KBM-7 (cell line): ENCODE data around the gene NFIB.

Experiments
- DNase-seq: peaks from one replicate; pipeline ENCODE4 v3.0.0-alpha.2; 2015
- in situ Hi-C: fragments of 300-500 bp; cut with MboI; formaldehyde crosslinking; loops from 2 replicates; pipeline ENCODE4 v1.14.3; 2020; ENCODE audit warnings: low sequenced_read_pairs, low pct_unique_long_range_greater_than_20kb, mixed read lengths

NFIB gene

DNA sequence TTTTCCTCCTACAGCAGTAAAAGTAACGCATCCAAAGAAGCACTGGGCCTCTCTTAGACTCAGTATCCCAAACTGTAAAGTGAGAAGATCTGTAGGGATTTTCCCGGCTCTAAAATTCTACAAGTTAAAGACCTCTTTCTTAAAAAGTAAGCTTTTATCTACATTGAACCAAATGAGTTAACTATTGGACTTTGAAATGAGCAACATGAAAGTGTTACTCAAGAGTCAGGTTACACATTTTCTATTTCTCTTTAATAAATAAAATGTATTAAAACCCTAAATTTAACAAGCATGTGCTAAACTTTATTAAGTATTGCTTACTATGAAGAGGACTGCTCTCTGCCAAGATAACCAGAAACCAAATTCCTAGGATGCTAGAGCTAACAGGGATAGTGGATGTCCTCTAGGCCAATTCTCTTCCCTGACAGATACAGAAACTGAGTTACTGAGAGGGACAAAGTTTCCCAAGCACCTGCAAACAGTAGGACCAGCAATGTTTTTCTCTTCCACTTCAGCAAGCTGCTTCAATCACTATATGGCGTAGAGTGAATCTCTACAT, 21.7 kb downstream of the NFIB start:
- in situ Hi-C loops: loop anchor here (25.0 kb wide), 1 partner anchor 105 kb away; no protein-coding TSS in a partner anchor
- no peak for DNase-seq

DNA sequence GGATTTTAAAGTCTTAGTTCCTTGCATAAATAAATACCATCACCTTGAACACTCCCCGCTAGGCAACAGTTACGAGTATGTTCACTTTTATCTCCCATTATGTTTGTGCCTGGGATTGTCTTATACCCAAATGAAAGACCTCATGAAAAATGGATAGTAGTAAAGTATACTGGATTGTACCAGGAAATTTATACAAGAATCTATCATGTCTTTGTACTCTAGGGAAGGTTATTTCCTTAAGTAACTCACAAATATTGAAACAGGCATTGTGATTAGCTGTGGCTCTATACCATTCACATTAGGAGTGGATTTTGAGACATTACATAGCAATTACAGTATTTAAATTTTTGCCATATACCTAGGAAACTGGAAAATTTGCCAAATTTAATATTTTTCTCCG, 24.0 kb downstream of the NFIB start:
- in situ Hi-C loops: loop anchor here (25.0 kb wide), 1 partner anchor 103 kb away; no protein-coding TSS in a partner anchor
- no peak for DNase-seq

DNA sequence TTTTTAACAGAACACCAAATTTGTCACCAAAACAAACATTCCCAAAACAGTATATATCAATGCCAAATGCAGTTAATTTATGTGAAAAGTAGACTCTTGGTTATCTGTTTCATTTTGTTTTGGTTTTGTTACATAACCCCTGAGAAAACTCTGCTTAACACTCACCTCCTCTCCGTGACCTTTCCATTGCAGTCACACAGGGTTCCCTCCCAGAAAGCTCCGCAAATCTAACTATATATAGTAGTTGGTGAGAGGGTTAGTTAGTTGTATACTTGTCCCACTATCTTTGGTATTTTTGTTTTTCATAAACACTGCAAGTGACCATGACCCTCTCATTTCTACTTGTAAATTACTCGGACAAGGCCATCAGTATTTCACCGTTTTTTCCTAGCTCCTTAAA, 25.5 kb downstream of the NFIB start:
- DNase-seq: no peak
- in situ Hi-C loops: loop anchor here (25.0 kb wide), 1 partner anchor 101 kb away; no protein-coding TSS in a partner anchor

DNA sequence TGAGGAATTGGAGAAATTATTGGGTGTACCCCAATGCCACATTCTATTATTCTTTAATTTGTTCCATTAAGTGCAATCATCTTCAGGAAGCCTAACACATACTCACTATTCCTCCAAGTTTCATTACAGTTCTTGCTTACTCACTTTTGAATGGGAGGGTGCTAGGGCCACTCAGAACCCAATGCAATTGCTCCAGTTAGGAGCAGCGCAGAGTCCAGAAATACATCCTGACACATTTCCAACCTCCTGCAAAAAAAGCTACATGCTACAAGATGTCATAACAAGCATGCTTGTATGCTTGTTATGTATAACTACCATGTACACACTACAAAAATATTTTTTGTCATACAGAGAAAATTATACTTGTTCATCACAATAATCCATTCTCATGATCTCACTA, 27.8 kb downstream of the NFIB start:
- in situ Hi-C loops: loop anchor here (25.0 kb wide), 1 partner anchor 99 kb away; no protein-coding TSS in a partner anchor
- DNase-seq: no peak

DNA sequence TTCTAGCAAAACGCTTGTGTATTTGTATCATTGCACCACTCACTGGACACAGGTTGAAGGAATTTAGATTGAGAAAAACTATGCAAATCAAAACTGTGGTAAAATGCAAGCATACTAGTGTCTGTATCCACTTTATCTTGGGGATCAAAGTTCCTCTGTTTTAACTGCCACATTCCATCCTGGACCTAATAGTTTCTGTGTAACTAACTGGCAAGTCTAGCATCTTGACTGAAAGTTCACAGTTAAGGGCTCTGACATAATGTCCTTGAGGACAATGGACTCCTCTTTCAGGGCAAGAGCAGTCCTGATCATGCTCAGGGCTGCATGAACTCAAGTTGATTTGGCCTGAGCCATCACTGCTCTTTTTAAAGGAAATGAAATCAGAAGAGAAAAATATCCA, 30.7 kb downstream of the NFIB start:
- in situ Hi-C loops: loop anchor here (25.0 kb wide), 1 partner anchor 96 kb away; no protein-coding TSS in a partner anchor
- no peak for DNase-seq

DNA sequence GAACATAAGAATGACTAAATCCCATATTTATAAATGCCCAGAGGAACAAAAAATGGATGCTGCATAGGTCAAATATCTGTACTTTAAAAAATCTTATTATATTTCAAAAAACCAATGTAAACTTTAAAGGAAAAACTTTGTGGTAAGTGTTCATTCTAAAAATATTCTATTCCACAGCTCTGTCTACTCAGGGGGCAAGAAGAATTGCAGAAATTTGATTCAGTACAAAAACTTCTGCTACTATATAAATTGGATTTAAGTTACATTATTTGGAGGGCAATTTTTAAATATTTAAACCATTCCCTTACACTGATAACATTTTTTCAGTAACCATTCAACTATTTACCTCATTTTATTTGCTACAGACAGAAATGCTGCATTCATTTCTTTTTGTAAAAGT, 32.1 kb downstream of the NFIB start:
- in situ Hi-C loops: loop anchor here (25.0 kb wide), 1 partner anchor 95 kb away; no protein-coding TSS in a partner anchor
- no peak for DNase-seq

DNA sequence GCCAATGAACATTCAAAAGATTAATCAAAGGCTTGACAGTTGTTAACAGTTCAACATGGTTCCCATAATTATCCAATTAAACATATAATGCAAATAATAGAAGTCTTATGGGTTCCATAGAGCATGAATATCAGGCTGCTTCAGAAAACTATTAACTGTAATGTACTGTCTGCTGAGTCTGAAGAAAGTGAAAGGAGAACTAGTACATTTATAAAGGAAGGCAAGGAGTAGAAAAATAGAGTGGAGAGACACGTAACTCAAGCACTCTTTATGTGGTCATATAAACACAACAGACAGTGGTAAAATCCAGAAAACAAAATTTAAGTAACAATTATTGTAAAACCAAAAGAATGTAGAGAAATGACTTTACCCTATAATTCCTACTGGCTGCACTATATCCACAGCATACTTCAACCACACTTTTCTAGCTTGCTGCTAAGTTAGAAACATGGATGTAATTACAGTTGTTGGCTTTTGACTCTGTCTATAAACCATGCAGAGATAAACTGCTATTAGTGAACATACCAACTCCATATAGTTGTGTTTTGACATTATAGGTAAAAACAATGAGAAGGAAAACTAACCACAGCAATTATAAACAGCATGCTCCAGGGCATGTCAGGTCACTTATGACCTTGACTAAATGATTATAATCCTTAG, 32.7 kb downstream of the NFIB start:
- in situ Hi-C loops: loop anchor here (25.0 kb wide), 1 partner anchor 94 kb away; no protein-coding TSS in a partner anchor
- no peak for DNase-seq

DNA sequence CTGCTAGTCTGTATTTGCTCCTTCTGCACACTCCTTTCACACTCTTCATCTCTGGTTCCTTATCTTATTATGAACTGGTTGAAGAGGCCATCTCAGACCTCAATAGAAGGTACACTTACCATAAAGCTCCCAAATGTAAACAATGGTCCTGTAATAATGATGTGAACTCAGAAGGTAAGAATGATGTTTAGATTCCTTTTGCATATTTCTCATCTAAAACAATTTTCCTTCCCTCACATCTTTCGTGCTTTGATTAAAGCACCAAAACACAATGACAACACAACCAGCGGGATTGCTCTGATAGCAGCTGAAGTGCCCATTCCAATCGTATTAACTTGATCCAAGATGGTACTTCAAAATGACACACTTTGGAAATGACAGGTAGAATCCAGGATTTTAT, 34.3 kb downstream of the NFIB start:
- DNase-seq: no peak
- in situ Hi-C loops: loop anchor here (25.0 kb wide), 1 partner anchor 92 kb away; no protein-coding TSS in a partner anchor

DNA sequence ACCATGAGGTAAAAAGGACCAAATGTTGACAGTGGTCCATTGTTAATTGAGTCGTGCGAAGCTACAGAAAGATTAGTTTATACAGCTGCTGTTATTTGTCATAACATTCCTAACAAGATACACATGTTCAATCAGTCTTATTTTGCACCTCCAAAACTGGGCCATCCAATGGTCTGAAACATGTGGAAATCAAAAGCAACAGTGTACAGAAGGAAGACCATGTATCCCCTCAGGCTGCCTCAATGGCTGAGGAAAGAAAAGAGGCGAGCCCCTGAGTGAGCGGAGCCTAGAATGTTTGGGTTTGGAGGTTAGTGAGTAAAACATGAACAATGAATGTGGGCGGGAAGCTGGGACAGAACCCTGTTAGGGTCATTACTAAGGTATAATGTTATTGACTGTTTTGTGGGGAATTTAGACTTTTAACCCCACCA, 35.6 kb downstream of the NFIB start:
- in situ Hi-C loops: loop anchor here (25.0 kb wide), 1 partner anchor 91 kb away; no protein-coding TSS in a partner anchor
- DNase-seq: no peak

DNA sequence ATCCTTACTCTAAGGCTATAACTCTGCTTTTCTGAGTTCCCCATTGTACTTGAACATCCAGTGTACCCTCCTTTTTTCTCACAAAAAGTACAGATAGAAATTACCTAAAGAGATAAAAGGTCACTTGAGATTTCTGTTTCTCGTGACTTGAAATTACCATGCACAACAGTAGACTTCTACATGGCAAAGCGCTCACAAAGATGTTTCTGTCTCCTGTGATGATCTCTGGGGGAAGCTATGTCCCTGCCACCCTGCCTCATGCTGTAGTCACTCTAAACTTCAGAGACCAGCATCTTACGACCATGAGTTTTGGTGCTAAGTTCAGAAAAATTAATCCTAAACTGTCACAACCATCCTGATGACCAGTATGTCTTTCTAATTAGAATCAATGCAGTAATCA, 36.2 kb downstream of the NFIB start:
- in situ Hi-C loops: loop anchor here (25.0 kb wide), 1 partner anchor 90 kb away; no protein-coding TSS in a partner anchor
- no peak for DNase-seq

DNA sequence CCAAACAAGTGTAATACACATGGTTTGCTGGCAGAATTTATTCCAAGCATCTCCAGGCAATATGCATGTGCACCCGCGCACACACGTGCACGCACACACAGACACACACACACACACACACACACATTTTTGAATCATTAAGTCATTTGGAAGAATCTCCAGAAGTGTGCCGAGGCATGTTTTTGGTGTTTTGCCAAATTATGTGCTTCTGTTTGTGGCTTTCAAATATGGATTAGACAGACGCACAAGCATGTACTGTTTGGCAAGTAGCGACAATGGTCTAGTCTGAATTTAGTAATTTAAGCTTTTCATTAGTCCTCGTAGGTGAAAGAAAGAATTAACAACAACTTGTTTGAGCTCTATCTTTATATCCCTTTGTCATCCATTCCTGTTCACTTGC, 36.7 kb downstream of the NFIB start:
- in situ Hi-C loops: loop anchor here (25.0 kb wide), 1 partner anchor 90 kb away; no protein-coding TSS in a partner anchor
- no peak for DNase-seq

DNA sequence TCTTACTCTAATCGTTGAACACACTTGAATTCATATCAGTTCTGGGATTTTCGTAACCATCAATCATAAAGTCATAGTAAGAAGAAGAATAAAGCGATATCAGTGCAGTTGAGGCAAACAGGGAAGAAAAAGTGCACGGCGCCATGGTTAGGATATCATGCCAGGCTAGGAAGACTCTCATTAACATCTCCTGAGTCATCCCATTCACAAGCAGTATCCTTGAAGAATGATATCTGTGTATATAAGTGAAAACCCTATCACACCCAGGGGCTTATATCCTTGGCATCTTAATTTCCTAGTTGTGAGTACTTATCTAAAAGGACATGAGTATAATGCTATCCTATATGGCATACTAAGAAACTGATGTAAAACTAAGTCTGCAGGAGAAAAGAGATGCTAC, 38.6 kb downstream of the NFIB start:
- no peak for DNase-seq
- in situ Hi-C loops: loop anchor here (25.0 kb wide), 1 partner anchor 88 kb away; no protein-coding TSS in a partner anchor

DNA sequence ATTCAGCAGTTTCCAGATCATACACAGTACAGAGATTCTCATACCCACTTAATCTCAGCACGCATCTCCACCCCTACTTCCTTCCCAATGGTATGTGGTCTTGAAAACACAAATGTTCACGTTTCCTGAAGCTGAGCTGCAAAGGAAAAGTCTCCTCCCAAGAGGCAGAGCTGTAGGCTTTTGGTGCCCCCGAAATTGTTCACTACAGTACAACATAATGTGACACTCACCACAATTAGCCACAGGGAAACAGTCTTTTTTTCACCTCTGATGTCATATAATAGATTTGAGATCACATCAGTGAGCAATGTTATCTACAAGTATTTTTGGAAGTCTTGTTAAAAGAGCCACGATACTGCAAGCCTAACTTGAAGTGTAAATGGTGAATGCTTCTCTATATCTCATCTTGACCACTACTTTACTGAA, 40.2 kb downstream of the NFIB start:
- peak; percentile 44 for DNase-seq
- in situ Hi-C loops: no loop called here

DNA sequence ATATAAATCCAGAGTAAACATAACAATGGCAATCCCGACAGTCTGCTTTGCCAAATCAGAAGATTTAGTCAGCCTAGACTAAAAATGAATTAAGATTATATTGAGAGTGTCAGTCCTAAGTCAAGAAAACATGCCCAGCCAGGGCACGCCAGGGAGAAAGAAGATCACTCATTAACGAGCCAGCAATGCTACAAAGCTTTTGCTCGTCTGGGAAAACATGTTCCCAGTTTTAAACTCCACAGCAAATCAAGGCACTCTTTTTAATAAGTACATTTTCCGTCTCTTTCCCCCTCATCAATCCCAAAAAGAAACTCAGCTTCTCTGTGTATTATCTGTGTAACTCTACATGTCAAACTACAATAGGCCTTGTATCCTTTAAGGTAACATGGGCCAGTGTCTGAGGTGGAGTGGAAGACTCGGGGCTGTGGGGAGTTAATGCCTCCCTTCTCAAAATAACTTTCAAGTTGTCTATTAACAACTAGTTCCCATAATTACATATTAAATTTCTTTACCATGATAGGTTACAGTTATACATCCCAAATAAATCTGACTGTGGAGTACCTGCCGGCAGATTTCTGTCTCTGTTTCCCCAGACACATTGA, 40.9 kb downstream of the NFIB start:
- DNase-seq: no peak
- in situ Hi-C loops: no loop called here

DNA sequence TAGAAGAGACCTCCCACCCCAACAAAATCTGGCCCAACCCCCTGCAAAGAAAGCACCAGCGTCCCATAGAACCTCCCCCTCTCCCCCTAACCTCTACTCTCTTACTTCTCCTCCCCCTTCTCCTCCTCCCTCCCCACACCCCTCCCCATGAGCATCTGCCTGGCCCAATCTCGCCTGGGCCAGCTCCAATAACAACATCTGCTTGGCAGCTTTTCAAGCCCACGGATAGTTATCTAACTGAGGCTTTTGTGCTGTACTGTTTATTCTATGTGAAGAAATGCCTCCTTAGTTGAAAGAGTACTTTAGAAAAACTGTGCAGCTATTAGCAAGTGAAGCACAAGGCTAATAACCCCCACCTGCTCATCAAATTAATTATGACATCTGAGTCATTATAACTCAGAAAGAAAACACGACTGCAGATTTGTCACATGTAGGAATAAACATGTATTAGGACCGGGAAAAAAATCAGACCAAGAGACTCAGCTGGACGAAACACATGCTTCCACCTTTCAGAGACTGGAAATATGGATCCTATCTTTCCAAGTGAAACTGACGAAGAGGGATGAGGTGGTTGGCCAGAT, 42.8 kb downstream of the NFIB start:
- no peak for DNase-seq
- in situ Hi-C loops: no loop called here

DNA sequence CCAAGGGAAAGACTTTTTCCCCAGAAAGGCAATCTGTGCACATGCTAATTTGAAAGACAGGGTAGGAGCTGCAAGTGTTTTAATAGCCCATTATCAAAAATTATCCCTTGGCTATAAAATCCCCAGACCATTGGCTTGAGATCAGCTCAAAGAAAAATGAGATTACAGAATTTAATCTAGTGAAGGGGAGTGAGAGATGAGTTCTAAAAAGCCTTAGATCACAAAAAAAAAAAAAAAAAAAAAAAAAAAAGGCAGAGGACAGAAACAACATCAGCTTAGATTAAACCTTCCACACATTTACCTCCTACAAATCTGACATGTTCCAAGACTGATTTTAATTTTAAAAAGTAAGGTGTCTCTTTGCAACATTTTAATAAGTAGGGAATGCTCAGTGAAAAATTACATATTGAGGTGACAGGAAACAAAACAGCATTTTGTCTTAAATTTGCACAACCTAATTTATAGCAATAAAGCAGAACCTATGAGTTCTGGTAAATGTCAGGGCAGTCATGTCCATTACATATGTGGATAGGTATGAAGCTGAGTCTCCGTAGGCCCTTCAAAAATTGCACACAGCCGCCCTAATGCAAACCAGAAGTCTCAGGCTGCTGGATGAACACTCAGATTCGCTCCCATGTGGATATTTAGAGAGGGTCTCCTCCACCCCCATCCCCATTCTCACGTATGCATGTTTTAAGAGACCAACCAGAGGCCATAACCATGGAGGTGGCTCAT, 43.4 kb downstream of the NFIB start:
- in situ Hi-C loops: no loop called here
- DNase-seq: no peak

DNA sequence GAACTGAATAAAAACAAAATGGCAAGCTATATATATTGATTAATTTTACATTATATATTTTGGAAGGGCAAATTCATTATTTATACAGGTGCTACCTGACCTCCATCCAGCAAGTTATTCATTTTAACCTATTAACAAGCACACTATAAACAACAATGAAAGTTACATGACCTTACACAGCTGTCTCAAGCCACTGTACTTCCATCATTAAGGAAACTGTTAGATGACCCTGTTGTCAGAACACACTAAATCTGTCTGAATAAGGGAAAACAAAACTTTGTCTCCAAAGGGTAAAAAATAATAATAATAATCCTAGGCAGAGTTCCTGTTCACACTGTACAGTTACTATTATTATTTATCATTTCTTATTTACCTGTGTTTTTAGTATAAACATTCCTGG, 44.0 kb downstream of the NFIB start:
- no peak for DNase-seq
- in situ Hi-C loops: no loop called here

DNA sequence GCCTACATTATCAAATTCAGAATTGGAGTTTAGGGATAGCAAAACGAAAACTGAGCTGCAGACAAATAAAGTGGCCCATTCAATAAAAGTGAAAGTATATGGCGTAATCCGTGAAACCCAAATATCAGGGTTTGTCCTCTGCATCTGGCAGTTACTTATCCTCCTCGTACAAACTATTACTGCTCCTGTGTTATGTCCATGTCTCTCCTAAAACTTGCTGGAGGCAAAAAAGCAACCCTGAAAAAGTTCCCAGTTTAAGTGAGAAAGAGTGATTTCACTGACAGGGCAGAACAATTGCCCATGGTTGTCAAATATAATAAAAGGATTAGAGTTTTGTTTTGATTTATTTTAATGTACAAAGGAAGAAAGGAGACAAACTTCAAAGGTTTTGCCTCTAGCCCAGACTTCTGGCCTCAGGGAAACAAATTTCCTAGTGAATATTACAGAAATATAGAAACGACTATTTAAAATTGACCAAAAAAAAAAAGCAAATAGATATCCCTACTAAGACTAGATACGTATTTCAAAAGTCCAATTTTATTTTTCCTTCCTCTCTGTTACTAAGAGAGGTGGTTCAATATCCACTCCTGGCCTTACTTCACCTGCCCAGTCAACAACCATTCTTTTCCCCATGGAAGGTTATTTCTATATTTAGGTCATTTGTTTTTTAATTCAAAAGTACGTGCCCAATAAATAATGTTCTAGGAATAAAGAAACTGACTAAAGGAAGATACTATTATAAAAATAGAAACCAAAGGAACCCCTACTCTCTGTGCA, 50.0 kb downstream of the NFIB start:
- in situ Hi-C loops: no loop called here
- DNase-seq: no peak
